ENCODE measurements around the gene GPRASP1.

The GPRASP1 gene

DNA sequence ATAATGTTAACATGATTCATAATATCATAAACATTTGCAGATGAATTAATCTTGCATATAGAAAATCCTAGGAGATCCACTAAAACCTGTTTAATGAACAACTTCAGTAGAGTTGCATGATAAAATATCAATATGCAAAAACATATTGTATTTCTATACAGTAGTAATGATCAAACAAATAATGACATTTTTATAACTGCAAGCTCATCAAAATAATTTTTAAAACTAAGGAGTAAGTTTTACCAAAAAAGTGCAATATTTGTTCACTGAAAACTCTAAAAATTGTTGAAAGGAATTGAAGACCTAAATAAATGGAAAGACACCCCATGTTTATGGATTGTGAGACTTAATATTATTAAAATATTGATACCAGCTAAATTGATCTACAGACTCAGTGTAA lies 45.0 kb downstream of the GPRASP1 start:
- FAIRE-seq (no peak), DNase-seq (ENCODE audit: insufficient read length, low spot score) (no peak)
- TF ChIP-seq TAF1 (IDR thresholded peaks at IDR 0.05; ENCODE audit: low read depth, low read length) (no peak), PAX5 (IDR thresholded peaks at IDR 0.05; ENCODE audit: insufficient read depth, low read length, severe bottlenecking) (no peak), POLR2A (IDR thresholded peaks at IDR 0.05; ENCODE audit: low read depth, low read length) (no peak), POU2F2 (IDR thresholded peaks at IDR 0.05; ENCODE audit: low read depth, low read length) (no peak), SPI1 (IDR thresholded peaks at IDR 0.05; ENCODE audit: low read depth, low read length) (no peak), POLR2AphosphoS5 (IDR thresholded peaks at IDR 0.05; ENCODE audit: low read depth, low read length) (no peak)

DNA sequence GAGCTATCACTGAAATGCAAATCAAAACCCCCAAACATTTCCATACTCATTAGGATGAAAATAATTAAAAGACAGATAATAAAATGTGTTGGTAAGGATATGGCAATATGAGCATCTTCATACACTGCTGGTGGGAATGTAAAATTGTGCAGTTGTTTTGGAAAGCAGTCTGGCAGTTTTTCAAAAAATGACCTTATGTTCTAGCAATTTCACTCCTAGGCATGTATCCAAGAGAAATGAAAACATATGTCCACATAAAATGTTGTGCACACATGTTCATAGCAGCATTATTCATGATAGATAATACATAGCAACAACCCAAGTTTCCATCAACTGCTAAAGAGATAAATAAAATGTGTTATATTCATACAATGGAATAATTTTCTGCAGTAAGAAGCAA lies 46.2 kb downstream of the GPRASP1 start:
- TF ChIP-seq POU2F2 (IDR thresholded peaks at IDR 0.05; ENCODE audit: low read depth, low read length) (no peak), POLR2A (IDR thresholded peaks at IDR 0.05; ENCODE audit: low read depth, low read length) (no peak), TAF1 (IDR thresholded peaks at IDR 0.05; ENCODE audit: low read depth, low read length) (no peak), PAX5 (IDR thresholded peaks at IDR 0.05; ENCODE audit: insufficient read depth, low read length, severe bottlenecking) (no peak), SPI1 (IDR thresholded peaks at IDR 0.05; ENCODE audit: low read depth, low read length) (no peak), POLR2AphosphoS5 (IDR thresholded peaks at IDR 0.05; ENCODE audit: low read depth, low read length) (no peak)
- DNase-seq (ENCODE audit: insufficient read length, low spot score) (no peak), FAIRE-seq (no peak)

Measured in GM12891 (cell line).